DOHH2 (cell line): Measurements from ENCODE around the gene OR4D6.

Experiments
- H3F3A ChIP-seq: fragments of 200-600 bp; sonication (generic), shearing (Covaris generic); 2 replicates; pipeline ENCODE4 v1.6.0; 2016; ENCODE audit warnings: antibody characterized with exemption, mild to moderate bottlenecking; ENCODE audit not compliant: control insufficient read depth, insufficient read depth
- H3K27ac ChIP-seq: fragments of 200-600 bp; sonication (generic); 2 replicates; pipeline ENCODE4 v1.5.1; 2014; ENCODE audit warnings: low read depth, mild to moderate bottlenecking, low read length, moderate library complexity
- H3K27me3 ChIP-seq: fragments of 200-600 bp; sonication (generic); 2 replicates; pipeline ENCODE4 v1.6.1; 2014; ENCODE audit warnings: mild to moderate bottlenecking, low read length, mixed read lengths; ENCODE audit not compliant: control insufficient read depth
- H3K36me3 ChIP-seq: fragments of 200-600 bp; sonication (generic); 2 replicates; pipeline ENCODE4 v1.6.1; 2014; ENCODE audit warnings: mild to moderate bottlenecking, low read length, moderate library complexity, mixed read lengths; ENCODE audit not compliant: control insufficient read depth
- H3K4me1 ChIP-seq: fragments of 200-600 bp; sonication (generic); 2 replicates; pipeline ENCODE4 v1.6.1; 2014; ENCODE audit warnings: mild to moderate bottlenecking, low read length, mixed read lengths; ENCODE audit not compliant: control insufficient read depth
- H3K4me2 ChIP-seq: fragments of 200-600 bp; sonication (generic); 2 replicates; pipeline ENCODE4 v1.6.0; 2014; ENCODE audit warnings: mild to moderate bottlenecking, low read length, moderate library complexity
- H3K4me3 ChIP-seq: fragments of 200-600 bp; sonication (generic); 2 replicates; pipeline ENCODE4 v1.5.1; 2014; ENCODE audit warnings: mild to moderate bottlenecking, low read length, mixed read lengths
- H3K79me2 ChIP-seq: fragments of 200-600 bp; sonication (generic); 2 replicates; pipeline ENCODE4 v1.6.1; 2014; ENCODE audit warnings: mild to moderate bottlenecking, low read length, mixed read lengths; ENCODE audit not compliant: control insufficient read depth
- H3K9me2 ChIP-seq: fragments of 200-600 bp; sonication (generic); replicated peaks from 2 replicates; pipeline ENCODE4 v1.6.1; 2014; ENCODE audit warnings: mild to moderate bottlenecking, low read length, mixed read lengths; ENCODE audit not compliant: control insufficient read depth
- H3K9me3 ChIP-seq: fragments of 200-600 bp; sonication (generic); 2 replicates; pipeline ENCODE4 v1.6.1; 2014; ENCODE audit warnings: antibody characterized with exemption, low read length, mixed read lengths; ENCODE audit not compliant: control insufficient read depth, insufficient read depth
- H4K20me1 ChIP-seq: fragments of 200-600 bp; sonication (generic); 2 replicates; pipeline ENCODE4 v1.6.0; 2014; ENCODE audit warnings: low read depth, mild to moderate bottlenecking, antibody characterized with exemption, low read length, moderate library complexity; ENCODE audit not compliant: control insufficient read depth, insufficient read depth
- CTCF ChIP-seq: fragments of 200-600 bp; sonication (generic); IDR thresholded peaks from one replicate; pipeline ENCODE4 v1.5.1; 2014; ENCODE audit warnings: antibody characterized with exemption, mild to moderate bottlenecking, low read depth, low read length; ENCODE audit not compliant: poor library complexity, severe bottlenecking
- EZH2phosphoT487 ChIP-seq: fragments of 200-600 bp; sonication (generic); IDR thresholded peaks from 2 replicates; pipeline ENCODE4 v1.6.1; 2017; ENCODE audit warnings: borderline replicate concordance, mild to moderate bottlenecking, antibody characterized with exemption, low read length, moderate library complexity, mixed read lengths

The OR4D6 gene

GRCh38 chr11:59503276-59503675 lies 46.5 kb downstream of the OR4D6 start, which contains the start of gene OR4D11:
Gene OR4D11, plus strand, starts transcription at chr11:59503576. Its CDS starts 0 bp downstream, at chr11:59503576.
- Histone ChIP-seq H3K36me3 (no peaks in the 10 kb centered on the region), H4K20me1 (no peaks in the 10 kb centered on the region), H3K9me2 (no peaks in the 10 kb centered on the region; the same call in 1 of the 2 replicates), H3F3A (no peaks in the 10 kb centered on the region), H3K27me3 (no peaks in the 10 kb centered on the region), H3K79me2 (no peaks in the 10 kb centered on the region), H3K9me3 (no peaks in the 10 kb centered on the region), H3K4me1 (no peaks in the 10 kb centered on the region), H3K27ac (no peak within 1 kb of the TSS), H3K4me2 (no peak within 1 kb of the TSS), H3K4me3 (no peak within 1 kb of the TSS)
- TF ChIP-seq CTCF, result no peak
- TF ChIP-seq EZH2phosphoT487, result no peak
